Stimulated activated CD8-positive, alpha-beta memory T cell treated with anti-CD3 and anti-CD28 coated beads, Interleukin-4, amount 100 ng/mL, for 4 hours (primary cell): ENCODE data around the gene SCNN1A.

Experiments used
- DNase-seq, 2 donors: peaks; one replicate each; pipeline ENCODE4 v3.0.0-alpha.2; 2020; ENCODE audit warnings: low read depth in 2 of 2, low spot score in 1 of 2

SCNN1A gene

DNA sequence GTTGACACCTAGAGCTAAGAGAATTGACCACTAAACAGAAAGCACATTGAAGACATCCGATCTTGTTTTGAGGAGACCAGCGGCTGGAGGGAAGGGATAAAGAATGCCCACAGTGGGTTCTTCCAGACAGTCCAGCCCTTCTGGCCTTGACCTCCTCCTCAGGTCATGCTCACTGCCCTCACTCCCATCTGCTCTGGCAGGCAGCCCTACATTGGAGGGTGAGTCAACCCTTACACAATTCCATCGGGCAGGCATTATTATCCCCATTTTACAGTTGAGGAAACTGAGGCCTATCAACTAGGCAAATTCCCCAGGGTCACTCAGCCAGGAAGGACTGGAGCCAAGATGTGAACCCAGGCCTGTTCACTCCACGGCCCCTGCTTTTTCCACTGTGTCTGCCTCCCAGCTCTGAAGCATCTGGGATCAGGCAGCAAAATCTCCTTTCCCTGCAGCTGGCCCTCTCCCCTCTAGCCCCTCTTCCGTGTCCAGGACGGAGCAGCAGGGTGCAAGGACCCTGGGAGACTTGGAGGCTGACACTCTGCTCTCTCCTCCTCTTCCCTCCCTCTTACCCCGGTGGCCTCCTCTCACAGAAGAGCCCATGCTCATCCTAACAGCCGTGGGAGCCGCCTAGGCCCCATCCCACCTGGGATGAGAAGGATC is 5.3 kb downstream of the SCNN1A start:
- DNase-seq: no peak

- no peak for DNase-seq
Observed at GRCh38 chr12:6368906-6369525, 6.3 kb downstream of the SCNN1A start.

DNA sequence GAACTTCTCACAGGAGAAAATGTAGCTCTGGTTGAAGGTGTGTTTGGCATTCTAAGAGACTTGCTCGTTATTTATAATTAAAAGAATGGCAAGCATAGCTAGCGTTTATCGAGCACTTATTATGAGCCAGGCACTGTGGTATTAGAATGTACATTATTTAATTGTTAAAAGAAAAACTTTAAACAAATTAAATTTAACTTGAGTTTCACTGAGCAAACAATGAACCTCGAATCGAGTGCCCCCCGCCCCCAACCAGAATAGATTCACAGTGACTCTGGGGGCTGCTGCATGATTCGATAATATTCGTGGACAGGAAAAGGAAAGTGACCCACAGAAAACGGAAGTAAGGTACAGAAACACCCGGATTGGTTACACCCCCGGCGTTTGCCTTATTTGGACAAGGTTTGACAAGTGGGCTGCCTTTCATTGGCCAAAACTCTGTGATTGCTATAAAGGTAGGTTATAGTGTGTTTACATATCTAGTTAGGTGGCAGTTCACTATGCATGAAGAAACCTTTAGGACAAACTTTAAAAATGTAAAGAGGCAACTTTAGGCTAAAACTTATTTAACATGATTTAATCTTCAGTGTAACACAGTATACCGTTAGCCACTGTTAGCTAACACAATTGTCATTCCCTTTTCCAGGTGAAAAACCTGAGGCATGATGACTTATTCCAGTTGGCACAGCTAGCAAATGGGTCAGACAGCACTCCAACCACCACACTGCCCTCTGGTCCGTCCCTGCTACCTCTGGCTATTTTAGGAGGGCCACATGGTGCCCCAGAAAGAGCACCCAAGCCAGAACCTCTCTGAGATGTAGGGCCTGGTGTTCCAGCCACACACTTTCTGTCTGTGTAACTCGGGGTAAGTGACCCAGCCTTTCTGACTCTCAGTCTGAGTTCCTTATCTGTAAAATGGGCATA is 7.1 kb downstream of the SCNN1A start:
- DNase-seq: no peak

GRCh38 chr12:6367065-6367968 is 8.0 kb downstream of the SCNN1A start:
- DNase-seq: peak in 1 of 2 donors; percentile 18

DNA sequence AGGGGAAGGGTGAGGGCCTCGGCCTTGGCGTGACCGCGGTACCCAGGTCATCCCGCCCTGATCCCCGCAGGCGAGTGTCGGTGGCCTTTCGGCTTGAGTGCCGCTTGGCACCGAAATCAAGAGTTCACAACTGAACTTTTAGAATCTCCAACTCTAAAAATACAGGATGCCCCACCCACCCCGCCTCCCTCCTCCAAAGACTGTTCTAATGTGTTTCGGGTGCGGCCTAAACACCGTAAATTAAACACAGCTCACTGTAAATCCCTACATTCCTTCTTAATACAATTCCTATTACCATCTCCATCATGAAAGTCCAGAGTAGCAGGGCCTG is 11.4 kb downstream of the SCNN1A start:
- no peak for DNase-seq

DNA sequence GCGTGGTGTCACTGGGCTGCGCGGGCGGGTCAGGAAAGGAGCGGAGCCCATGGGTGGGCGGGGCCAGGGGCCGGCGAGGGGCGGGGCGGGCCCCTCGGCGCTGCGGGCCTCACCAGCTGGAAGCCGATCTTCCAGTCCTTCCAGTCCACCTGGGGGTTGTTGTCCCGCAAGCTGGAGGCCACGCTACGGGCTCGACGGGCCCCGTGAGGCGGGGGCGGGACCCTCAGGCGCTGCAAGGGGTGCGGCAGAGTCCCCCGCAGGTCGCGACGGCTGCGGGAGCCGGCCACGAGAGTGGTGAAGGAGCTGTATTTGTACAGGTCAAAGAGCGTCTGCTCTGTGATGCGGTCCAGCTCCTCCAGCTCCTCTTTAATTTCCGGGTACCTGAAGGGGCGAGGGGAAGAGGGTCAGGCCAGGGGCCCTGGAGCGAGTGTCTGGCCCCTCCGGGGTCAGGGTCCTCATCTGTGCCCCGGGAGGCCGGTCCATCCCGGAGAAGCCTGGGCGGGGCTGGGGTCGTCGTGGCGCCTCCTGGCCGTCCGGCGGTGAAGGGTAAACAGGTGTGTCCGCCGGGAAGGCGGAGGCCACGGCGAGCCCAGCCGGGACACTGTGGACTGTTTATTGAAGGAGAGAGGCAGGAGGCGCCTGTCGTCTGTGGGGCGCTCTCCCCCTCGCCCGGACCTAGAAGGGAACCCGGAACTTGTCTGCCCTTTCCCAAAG is 11.9 kb downstream of the SCNN1A start:
- DNase-seq: peak; percentile 39 to 49

DNA sequence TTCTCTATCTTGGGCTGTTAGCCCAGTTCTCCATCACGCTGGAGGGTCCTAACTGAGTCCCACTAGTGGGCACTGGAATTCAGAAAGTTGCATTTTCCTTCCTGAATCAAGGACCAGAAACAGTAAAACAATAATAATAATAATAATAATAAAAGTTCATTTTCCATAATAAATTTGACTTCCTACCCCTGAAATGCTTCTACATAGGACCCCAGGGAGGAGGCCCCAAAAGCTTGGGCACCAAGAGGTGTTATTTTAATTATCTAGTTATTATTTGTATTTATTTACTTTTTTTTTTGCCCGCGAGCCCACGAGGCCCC is 12.4 kb downstream of the SCNN1A start:
- no peak for DNase-seq

- no peak for DNase-seq
Observed at GRCh38 chr12:6362403-6362802, 13.0 kb downstream of the SCNN1A start.

- DNase-seq: no peak
Observed at GRCh38 chr12:6361834-6362233, 13.5 kb downstream of the SCNN1A start.

DNA sequence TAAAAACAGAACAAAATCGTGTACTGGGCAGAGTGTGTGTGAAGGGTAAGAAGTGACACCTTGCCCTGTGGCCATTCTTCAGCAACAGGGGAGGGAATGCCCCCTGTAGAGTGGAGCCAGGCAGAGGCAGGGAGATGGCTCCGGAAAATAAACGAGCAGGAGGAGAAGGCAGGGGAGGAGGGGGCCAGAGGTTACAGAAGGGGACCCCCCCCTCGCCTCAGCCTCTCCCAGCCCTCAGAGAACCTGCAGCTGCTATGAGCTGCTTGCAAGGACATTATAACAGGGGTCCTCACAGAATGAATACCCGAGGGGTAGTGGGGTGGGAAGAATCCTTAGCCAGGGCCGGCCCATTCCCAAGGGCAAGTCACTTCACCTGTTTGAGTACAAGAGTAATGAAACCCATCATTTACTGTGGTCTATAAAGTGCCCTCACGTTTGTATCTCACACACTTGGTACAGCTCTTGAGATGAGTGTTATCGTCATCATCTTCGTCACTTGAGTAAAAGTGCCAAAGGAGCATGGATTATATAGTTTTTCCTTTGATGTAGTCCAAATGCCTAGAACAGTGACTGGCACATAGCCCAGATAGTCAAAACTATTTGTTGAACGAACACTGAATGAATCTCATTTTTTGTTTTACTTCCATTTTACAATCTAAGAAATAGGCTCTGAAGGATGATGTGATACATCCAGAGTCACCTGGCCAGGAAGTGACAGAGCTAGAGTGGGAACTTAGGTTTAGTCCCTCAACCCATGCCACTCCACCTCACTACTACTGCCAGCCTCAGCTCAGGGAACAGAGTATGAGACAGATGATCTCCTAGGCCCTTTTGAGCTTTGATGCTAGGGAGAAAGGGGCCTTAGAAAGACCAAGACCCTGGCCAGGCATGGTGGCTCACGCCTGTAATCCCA is 14.5 kb downstream of the SCNN1A start:
- DNase-seq: no peak

GRCh38 chr12:6360080-6360571 is 15.2 kb downstream of the SCNN1A start:
- DNase-seq: no peak

DNA sequence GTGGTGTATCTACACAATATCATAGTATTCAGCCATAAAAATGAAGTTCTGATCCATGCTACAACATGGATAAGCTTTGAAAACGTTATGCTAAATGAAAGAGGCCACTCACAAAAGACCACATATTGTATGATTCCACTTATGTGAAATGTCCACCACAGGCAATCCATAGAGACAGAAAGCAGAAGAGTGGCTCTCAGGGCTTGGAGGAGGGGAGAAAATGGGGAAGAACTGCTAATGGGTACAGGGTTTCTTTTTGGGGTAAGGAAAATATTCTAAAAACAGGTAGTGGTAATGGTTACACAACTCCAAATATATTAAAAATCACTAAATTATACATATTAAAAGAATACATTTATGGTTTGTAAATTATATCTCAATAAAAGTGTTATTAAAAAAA is 16.5 kb downstream of the SCNN1A start:
- DNase-seq: no peak

DNA sequence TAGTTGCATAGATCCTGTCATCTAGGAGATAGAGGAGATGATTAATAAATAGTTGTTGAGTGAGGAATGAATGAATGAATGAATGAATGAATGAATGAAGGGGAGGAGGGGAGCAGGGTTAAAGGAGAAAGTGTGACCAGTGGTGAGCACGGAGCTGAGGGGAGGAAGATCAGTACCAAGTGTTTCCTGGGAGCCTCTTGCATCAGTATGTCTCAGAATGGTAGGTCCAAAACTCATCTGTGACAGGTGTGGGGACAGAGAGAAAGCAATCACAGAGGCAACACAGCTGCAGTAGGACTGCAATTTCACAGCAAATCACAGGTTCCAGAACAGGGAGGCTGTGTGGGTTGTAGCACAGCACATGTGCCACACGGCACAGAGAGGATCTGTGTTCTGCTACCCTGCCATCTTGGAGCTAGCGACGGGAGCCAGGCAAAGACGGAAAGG is 19.0 kb downstream of the SCNN1A start:
- no peak for DNase-seq

DNA sequence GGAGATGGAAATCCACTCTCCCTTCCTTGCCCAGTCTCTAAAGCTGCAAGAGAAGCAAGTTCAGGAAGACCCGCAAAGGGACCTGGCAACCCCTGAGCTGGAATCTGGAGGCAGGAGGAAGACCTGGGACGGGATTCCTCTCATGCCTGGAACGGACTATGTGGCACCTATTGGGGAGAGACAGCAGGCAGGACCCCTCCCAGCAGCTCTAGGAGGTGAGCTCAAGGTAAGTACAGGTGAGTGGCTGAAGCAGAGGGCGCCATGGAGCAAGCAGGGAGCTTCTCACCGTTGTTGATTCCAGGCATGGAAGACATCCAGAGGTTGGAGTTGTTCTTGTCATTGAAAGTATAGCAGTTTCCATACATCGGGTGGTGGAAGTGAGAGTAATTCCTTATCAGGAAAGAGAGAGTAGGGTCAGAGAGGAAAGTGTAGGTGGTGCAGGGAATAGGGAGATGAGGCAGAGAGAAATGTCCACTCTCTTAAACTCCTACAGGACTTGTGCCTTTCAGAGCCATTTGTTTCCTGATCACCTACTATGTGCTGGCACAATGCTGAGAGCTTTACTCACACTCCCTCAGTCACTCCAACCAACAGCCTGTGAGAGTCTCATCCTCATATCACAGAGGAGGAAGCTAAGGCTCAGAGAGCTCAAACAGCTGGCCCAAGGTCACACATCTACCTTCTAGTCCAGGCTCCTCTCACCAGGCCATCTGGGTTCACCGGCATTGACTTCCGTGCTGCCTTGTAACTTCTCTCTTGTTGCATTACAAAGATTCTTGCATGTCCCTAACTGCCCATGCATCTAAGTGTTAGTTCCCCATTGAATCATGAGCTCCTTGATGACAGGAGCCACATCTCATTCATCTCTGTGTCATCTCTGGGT is 19.6 kb downstream of the SCNN1A start:
- DNase-seq: no peak

DNA sequence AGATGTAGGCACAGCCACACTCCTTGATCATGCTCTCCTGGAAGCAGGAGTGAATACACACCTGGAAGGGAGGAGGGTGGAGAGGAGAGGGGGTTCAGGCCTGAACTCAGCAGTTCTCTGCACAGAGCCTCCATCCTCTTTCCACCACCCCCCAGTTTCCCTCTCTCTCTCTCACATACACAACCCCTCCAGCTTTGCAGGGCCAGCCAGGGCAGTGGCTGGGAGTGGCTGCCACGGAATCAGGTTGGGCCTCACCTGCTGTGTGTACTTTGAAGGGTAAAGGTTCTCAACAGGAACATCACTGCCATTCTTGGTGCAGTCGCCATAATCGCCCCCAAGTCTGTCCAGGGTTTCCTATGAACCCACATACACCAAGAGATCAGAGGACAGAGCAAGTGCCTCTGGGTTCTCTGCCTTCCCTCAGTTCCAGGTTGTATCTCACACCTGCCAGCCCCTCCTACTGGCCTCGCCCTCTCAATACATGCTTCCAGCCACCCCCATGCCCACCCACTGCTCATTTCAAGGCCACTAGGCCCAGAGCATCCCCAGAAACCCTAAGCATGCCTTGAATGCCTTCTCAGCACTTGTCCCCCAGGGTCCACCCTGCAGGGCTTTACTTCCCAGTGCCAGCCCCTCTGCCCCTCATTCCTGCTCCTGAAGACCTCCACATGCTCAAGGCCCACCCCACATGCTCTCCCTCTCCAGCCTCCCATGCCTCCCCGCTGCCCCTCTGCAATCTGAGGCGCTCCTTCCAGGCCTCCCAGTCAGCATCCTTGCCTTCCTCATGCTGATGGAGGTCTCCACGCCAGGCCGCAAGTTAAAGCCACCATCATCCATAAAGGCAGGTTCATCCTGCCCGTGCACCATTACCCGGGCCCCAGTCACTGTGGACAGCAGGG is 20.6 kb downstream of the SCNN1A start:
- DNase-seq: no peak

- no peak for DNase-seq
Observed at GRCh38 chr12:6352193-6353173, 22.9 kb downstream of the SCNN1A start.
